Ovary (tissue), 9 donors: Measurements from ENCODE around the gene KCNMA1. TPM values are rescaled to one million over a fixed set of nuclear protein-coding genes. Genes with fewer than 3 reads are reported as not detected.

Experiments used
- DNase-seq, 5 donors: peaks; one replicate each; pipeline ENCODE4 v3.0.0-alpha.2; 2019 to 2020
- H3K27ac ChIP-seq, 2 donors: fragments of 200-600 bp; one replicate each; pipeline versions ENCODE4 v1.5.1 to v1.8.0; 2019 to 2022
- H3K27me3 ChIP-seq: fragments of 200-600 bp; one replicate; pipeline ENCODE4 v1.8.0; 2022
- H3K36me3 ChIP-seq: fragments of 200-600 bp; sonication (generic); one replicate; pipeline ENCODE4 v1.5.1; 2019
- H3K4me1 ChIP-seq: one replicate; pipeline ENCODE4 v1.8.1; 2013; ENCODE audit warnings: mild to moderate bottlenecking, moderate library complexity; ENCODE audit not compliant: insufficient read depth
- H3K4me3 ChIP-seq: fragments of 200-600 bp; sonication (generic); one replicate; pipeline ENCODE4 v1.5.1; 2017
- H3K9me3 ChIP-seq, 2 donors: fragments of 200-600 bp in 1 of 2; sonication (generic) in 1 of 2; one replicate each; pipeline versions ENCODE4 v1.5.1 to v1.8.1; 2013 to 2019; ENCODE audit warnings: mild to moderate bottlenecking in 1 of 2, moderate library complexity in 1 of 2
- EP300 ChIP-seq: sonication (generic); formaldehyde crosslinking; IDR thresholded peaks from one replicate; pipeline ENCODE4 v1.6.1; 2017; ENCODE audit warnings: antibody characterized with exemption
- POLR2A ChIP-seq: fragments of 450-650 bp; IDR thresholded peaks from one replicate; pipeline ENCODE4 v1.6.1; 2017; ENCODE audit warnings: antibody characterized with exemption, mild to moderate bottlenecking, moderate library complexity
- WGBS, 3 donors: extraction: QIAGEN DNeasy Blood & Tissue Kit in 1 of 3; methylation state at CpG; one replicate each; pipeline versions ENCODE4 v1.1.5 to v1.1.7; 2013 to 2017; 5-methylcytosine and 5-hydroxymethylcytosine counted together
- intact Hi-C, 4 donors: fragments of 100-400 bp; cut with DNase I; formaldehyde crosslinking; loops; one replicate each; pipeline versions ENCODE4 v1.11.0 to v1.15.1; 2022 to 2023
- polyA plus RNA-seq, 2 donors: library from polyadenylated mRNA; stranded (reverse); fragments of 200-250 nt in 1 of 2; fragments of 350-450 nt in 1 of 2; fragmentation: Illumina TruSeq in 1 of 2; extraction: RNeasy Lipid Tissue Mini Kit (QIAGEN cat#74804) in 1 of 2; gene quantifications; one replicate each; pipeline ENCODE4 v1.2.3, GENCODE V29; 2013 to 2014
- total RNA-seq, 7 donors: library from RNA; depleted of rRNA in 2 of 7; stranded (reverse); fragments of >200 nt in 2 of 7; fragmentation: NEBNext Ultra II Directional in 3 of 7; extraction: Animal tissue kit (Norgen Biotek cat#: 25700) in 3 of 7; gene quantifications; one replicate each; pipeline versions ENCODE4 v1.1.0 to v1.2.4, GENCODE V29; 2016 to 2023
- TF ChIP-seq, protein P1 (sequence below), 3 donors: fragments of 450-650 bp in 2 of 3; fragments of 200-600 bp in 1 of 3; IDR thresholded peaks; one replicate each; pipeline versions ENCODE4 v1.5.1 to v1.8.0; 2016 to 2022; ENCODE audit warnings: antibody characterized with exemption in 3 of 3, mild to moderate bottlenecking in 1 of 3
- donor health status: DM: no; HTN: no; CAD: no; lungs with moderate emphysema.
- donor health status: DM: no; HTN: no; CAD: no.
- donor health status: Bipolar disorder and iron deficiency.
- donor health status: DM: yes; HTN: yes; CAD: no.
- donor health status: DM: no; HTN: no; CAD: no.
- donor health status: DM: yes; HTN: yes; CAD: no.

Gene KCNMA1
- total and polyA plus RNA-seq, 9 donors: 7.0 to 83.8 (median 25.1) TPM

DNA sequence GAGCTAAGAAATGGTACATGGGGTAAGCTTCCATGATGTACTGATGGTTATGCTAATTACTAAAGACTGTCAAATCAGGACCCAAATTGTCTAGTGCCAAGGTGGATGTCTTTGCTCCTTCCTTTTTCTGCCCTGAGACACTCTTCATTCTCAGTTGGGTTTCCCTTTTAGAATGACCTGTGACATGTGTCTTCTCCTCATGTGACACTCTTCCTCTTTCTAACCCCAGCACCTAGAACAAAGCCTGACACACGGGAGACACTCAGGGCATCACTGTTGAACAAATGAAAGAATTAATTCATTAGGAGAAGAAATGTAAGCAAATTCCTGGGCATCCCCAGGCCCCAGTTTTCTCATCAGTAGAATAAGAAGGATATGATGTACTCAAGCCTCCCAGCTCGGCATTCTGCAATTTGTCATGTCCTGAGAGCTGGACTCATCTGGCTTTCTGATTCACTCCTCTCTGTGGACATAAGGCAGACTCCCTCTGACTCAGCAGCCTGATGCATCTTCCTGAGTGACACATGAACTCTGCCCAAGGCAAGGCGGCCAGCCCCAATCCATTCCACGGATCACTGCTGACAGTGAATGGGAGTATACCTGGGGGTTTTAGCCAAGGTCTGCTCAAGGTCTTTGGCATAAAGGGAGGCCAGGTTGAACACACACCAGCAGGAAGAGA, 473.8 kb downstream of the KCNMA1 start:
- Histone ChIP-seq H3K9me3 (no peaks in the 10 kb centered on the region), H3K36me3 (no peaks in the 10 kb centered on the region), H3K27ac (no peak overlapping the region), H3K4me3 (no peak overlapping the region), H3K4me1 (no peaks in the 10 kb centered on the region), H3K27me3 (no peaks in the 10 kb centered on the region)
- intact Hi-C loops: loop anchor here in 1 of 4 donors (5.0 to 10.0 kb wide), 2 partner anchors 361 to 483 kb away; no protein-coding TSS in a partner anchor
- 31 to 43% (median 34%) methylated on average over 4 of the region's 4 CpGs for WGBS, 3 donors
- peak in 3 of 5 donors; percentile 28 to 39 (median 33) for DNase-seq
- TF ChIP-seq POLR2A (no peak), EP300 (no peak)
- TF ChIP-seq, protein P1, sequence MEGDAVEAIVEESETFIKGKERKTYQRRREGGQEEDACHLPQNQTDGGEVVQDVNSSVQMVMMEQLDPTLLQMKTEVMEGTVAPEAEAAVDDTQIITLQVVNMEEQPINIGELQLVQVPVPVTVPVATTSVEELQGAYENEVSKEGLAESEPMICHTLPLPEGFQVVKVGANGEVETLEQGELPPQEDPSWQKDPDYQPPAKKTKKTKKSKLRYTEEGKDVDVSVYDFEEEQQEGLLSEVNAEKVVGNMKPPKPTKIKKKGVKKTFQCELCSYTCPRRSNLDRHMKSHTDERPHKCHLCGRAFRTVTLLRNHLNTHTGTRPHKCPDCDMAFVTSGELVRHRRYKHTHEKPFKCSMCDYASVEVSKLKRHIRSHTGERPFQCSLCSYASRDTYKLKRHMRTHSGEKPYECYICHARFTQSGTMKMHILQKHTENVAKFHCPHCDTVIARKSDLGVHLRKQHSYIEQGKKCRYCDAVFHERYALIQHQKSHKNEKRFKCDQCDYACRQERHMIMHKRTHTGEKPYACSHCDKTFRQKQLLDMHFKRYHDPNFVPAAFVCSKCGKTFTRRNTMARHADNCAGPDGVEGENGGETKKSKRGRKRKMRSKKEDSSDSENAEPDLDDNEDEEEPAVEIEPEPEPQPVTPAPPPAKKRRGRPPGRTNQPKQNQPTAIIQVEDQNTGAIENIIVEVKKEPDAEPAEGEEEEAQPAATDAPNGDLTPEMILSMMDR (IDR thresholded peaks at IDR 0.05): no peak

- H3K36me3 ChIP-seq: no peaks in the 10 kb centered on the region
- H3K27ac ChIP-seq: no peak overlapping the region
- H3K4me3 ChIP-seq: no peak overlapping the region
- intact Hi-C loops: loop anchor here in 1 of 4 donors (5.0 to 10.0 kb wide), 2 partner anchors 362 to 485 kb away; no protein-coding TSS in a partner anchor
- no peaks in the 10 kb centered on the region for H3K9me3 ChIP-seq
- 96 to 99% (median 96%) methylated on average over 4 of the region's 4 CpGs for WGBS, 3 donors
- H3K4me1 ChIP-seq: no peaks in the 10 kb centered on the region
- no peak for TF ChIP-seq EP300
- TF ChIP-seq, protein P1 (IDR thresholded peaks at IDR 0.05): no peak
- TF ChIP-seq POLR2A: no peak
- no peaks in the 10 kb centered on the region for H3K27me3 ChIP-seq
- no peak for DNase-seq
These were observed 474.9 kb downstream of the KCNMA1 start for GRCh38 chr10:77162697-77163096.

GRCh38 chr10:77160679-77161078, 476.9 kb downstream of the KCNMA1 start:
- DNase-seq: no peak
- TF ChIP-seq EP300 (no peak), POLR2A (no peak)
- TF ChIP-seq, protein P1 (IDR thresholded peaks at IDR 0.05): no peak
- intact Hi-C loops: loop anchor here in 1 of 4 donors (5.0 to 10.0 kb wide), 2 partner anchors 364 to 487 kb away; no protein-coding TSS in a partner anchor
- no peaks in the 10 kb centered on the region for H3K36me3 ChIP-seq
- no peak overlapping the region for H3K4me3 ChIP-seq
- H3K27ac ChIP-seq: no peak overlapping the region
- no peaks in the 10 kb centered on the region for H3K9me3 ChIP-seq
- no peaks in the 10 kb centered on the region for H3K27me3 ChIP-seq
- WGBS, 3 donors: 74 to 93% (median 78%) methylated on average over 1 of the region's 1 CpG
- H3K4me1 ChIP-seq: peaks cover 3% of the 10 kb centered on the region

GRCh38 chr10:77159538-77160110, 478.0 kb downstream of the KCNMA1 start:
- intact Hi-C loops: loop anchor here in 1 of 4 donors (5.0 to 10.0 kb wide), 2 partner anchors 365 to 488 kb away; no protein-coding TSS in a partner anchor
- Histone ChIP-seq H3K27ac (no peak overlapping the region), H3K9me3 (no peaks in the 10 kb centered on the region), H3K36me3 (no peaks in the 10 kb centered on the region), H3K27me3 (no peaks in the 10 kb centered on the region), H3K4me3 (no peak overlapping the region), H3K4me1 (peaks cover 3% of the 10 kb centered on the region)
- WGBS, 3 donors: 67 to 71% (median 68%) methylated on average over 2 of the region's 2 CpGs
- no peak for TF ChIP-seq POLR2A
- TF ChIP-seq, protein P1 (IDR thresholded peaks at IDR 0.05): no peak
- no peak for TF ChIP-seq EP300
- DNase-seq: no peak
